K562 (cell line): ENCODE results near the gene NKAIN4. TPM values are rescaled to one million over a fixed set of nuclear protein-coding genes. Genes with fewer than 3 reads are reported as not detected.
A peak's percentile ranks its signal among the peaks of the same experiment; 100 is the strongest.

Experiments used
- ATAC-seq: fragments of 200-7000 bp; cut with Tn5 transposase; 3 replicates; pipeline ENCODE4 v1.9.1; 2020; ENCODE audit warnings: moderate library complexity
- BruUV-seq: library from RNA; stranded (reverse); fragments of 400-500 nt; replicated peaks from 2 replicates; lab custom pipeline; 2021; lab: Mats Ljungman, UMichigan
- CTCF ChIA-PET: fragments of 300-600 bp; formaldehyde crosslinking; extraction: SDS; loops from one replicate; lab custom pipeline; 2021; ENCODE audit warnings: low intra/inter-chr PET ratio; lab: Yijun Ruan, JAX
- POLR2A ChIA-PET: fragments of 300-600, 350-650 bp; sonication (Branson Sonifier 250); formaldehyde crosslinking; extraction: SDS; loops from one replicate; lab custom pipeline; 2021; ENCODE audit warnings: antibody characterized with exemption, inconsistent platforms; lab: Yijun Ruan, JAX
- DNase-seq, 4 experiments: peaks; one replicate each; pipeline versions ENCODE4 v3.0.0 to v3.0.0-alpha.2; 2011 to 2018; ENCODE audit warnings: low spot score in 3 of 4, mixed read lengths in 3 of 4; ENCODE audit errors: extremely low read depth in 1 of 4
- FAIRE-seq: peaks from 2 replicates; lab custom pipeline; 2011; peaks lifted over from hg19 to GRCh38; lab: Jason Lieb, UNC
- H2AFZ ChIP-seq: 2 replicates; pipeline ENCODE4 v1.6.0; 2011; ENCODE audit warnings: low read depth, low read length, control low read depth, inconsistent platforms
- H3K27ac ChIP-seq: fragments of 200-600 bp; 3 replicates; pipeline ENCODE4 v1.8.0; 2011; ENCODE audit warnings: low read depth, mild to moderate bottlenecking, control low read depth, inconsistent platforms, low read length, moderate library complexity, mixed read lengths; ENCODE audit errors: extremely low read depth
- H3K27me3 ChIP-seq, 2 experiments: fragments of 300-600 bp in 1 of 2; 2 replicates in 1 of 2; 3 replicates in 1 of 2; pipeline versions ENCODE4 v1.6.0 to v1.8.0; 2011; ENCODE audit warnings: inconsistent platforms in 2 of 2, low read length in 2 of 2, mild to moderate bottlenecking in 1 of 2, mixed read lengths in 1 of 2, moderate library complexity in 1 of 2; ENCODE audit not compliant: control insufficient read depth in 2 of 2, insufficient read depth in 2 of 2
- H3K36me3 ChIP-seq: fragments of 300-600 bp; 3 replicates; pipeline ENCODE4 v1.8.0; 2011; ENCODE audit warnings: mild to moderate bottlenecking, low read length, inconsistent platforms; ENCODE audit not compliant: control insufficient read depth, insufficient read depth
- H3K4me1 ChIP-seq, 2 experiments: fragments of 200-600 bp in 1 of 2; replicated peaks in 1 of 2; 2 replicates in 1 of 2; 3 replicates in 1 of 2; pipeline versions ENCODE4 v1.5.1 to v1.8.0; 2011; ENCODE audit warnings: inconsistent platforms in 2 of 2, low read length in 2 of 2, mild to moderate bottlenecking in 1 of 2, mixed read lengths in 1 of 2, moderate library complexity in 1 of 2; ENCODE audit not compliant: control insufficient read depth in 2 of 2, insufficient read depth in 2 of 2
- H3K4me2 ChIP-seq: 2 replicates; pipeline ENCODE4 v1.6.1; 2011; ENCODE audit warnings: low read length, control low read depth, inconsistent platforms, mixed read lengths; ENCODE audit not compliant: insufficient read depth
- H3K4me3 ChIP-seq: fragments of 200-600 bp; sonication (generic), shearing (Covaris generic); 2 replicates; pipeline ENCODE4 v1.5.1; 2016; ENCODE audit warnings: control low read depth, inconsistent platforms
- H3K79me2 ChIP-seq: fragments of 200-600 bp; 3 replicates; pipeline ENCODE4 v1.8.0; 2011; ENCODE audit warnings: low read length, inconsistent platforms; ENCODE audit not compliant: control insufficient read depth, insufficient read depth
- H3K9ac ChIP-seq, 2 experiments: 2 replicates each; pipeline versions ENCODE4 v1.6.0 to v1.6.1; 2011; ENCODE audit warnings: low read depth in 2 of 2, low read length in 2 of 2, control low read depth in 1 of 2, inconsistent platforms in 1 of 2, mild to moderate bottlenecking in 1 of 2, mixed read lengths in 1 of 2; ENCODE audit not compliant: insufficient read depth in 1 of 2
- H3K9me1 ChIP-seq: one replicate; pipeline ENCODE4 v1.6.0; 2011; ENCODE audit warnings: inconsistent platforms, mild to moderate bottlenecking, low read length, moderate library complexity; ENCODE audit not compliant: control insufficient read depth, insufficient read depth
- H3K9me3 ChIP-seq: replicated peaks from 2 replicates; pipeline ENCODE4 v1.5.1; 2011; ENCODE audit warnings: low read depth, low read length, inconsistent platforms; ENCODE audit not compliant: control insufficient read depth, insufficient read depth
- H4K20me1 ChIP-seq: replicated peaks from 2 replicates; pipeline ENCODE4 v1.6.1; 2011; ENCODE audit warnings: low read length, inconsistent platforms, mixed read lengths; ENCODE audit not compliant: control insufficient read depth, insufficient read depth
- NFIC ChIP-seq: fragments of 450-650 bp; IDR thresholded peaks from 2 replicates; pipeline ENCODE4 v1.6.1; 2017; ENCODE audit warnings: mild to moderate bottlenecking, inconsistent platforms
- ZFP36 ChIP-seq: fragments of 150-350 bp; IDR thresholded peaks from 2 replicates; pipeline ENCODE4 v1.6.1; 2018; ENCODE audit warnings: low read length, low read depth; ENCODE audit not compliant: partially characterized antibody
- WGBS: fragments of 100-300 bp; shearing (Covaris generic); methylation state at CpG from one replicate; pipeline ENCODE4 v1.1.6; 2016; ENCODE audit warnings: low coverage, mixed read lengths; ENCODE audit not compliant: insufficient coverage; ENCODE audit errors: missing lambda C conversion rate; 5-methylcytosine and 5-hydroxymethylcytosine counted together
- in situ Hi-C: fragments of 300-500 bp; cut with MboI; formaldehyde crosslinking; loops from 4 replicates; pipeline ENCODE4 v1.15.0; 2018; ENCODE audit warnings: inconsistent platforms, mixed read lengths
- intact Hi-C: fragments of 100-400 bp; cut with micrococcal nuclease; formaldehyde crosslinking; loops from 2 replicates; pipeline ENCODE4 v1.14.2; 2022
- polyA plus RNA-seq, 8 experiments: library from polyadenylated mRNA; depleted of rRNA in 4 of 8; stranded (reverse) in 5 of 8; unstranded in 3 of 8; fragments of >200 nt; fragmentation: Nextera tagmentation in 2 of 8; fragmentation: Illumina TruSeq in 1 of 8; extraction: Ambion mirVana in 2 of 8; extraction: Trizol in 1 of 8; gene quantifications; 2 replicates each; pipeline versions ENCODE4 v1.2.1 to v1.2.3, GENCODE V29; 2011 to 2014; ENCODE audit warnings: inconsistent platforms in 1 of 8, missing spikeins in 1 of 8
- total RNA-seq, 7 experiments: library from RNA; depleted of rRNA in 6 of 7; stranded (reverse); fragments of >200 nt in 6 of 7; fragmentation: Illumina TruSeq in 2 of 7; extraction: Trizol in 2 of 7; gene quantifications; 2 replicates each; pipeline versions ENCODE4 v1.2.1 to v1.2.3, GENCODE V29; 2011 to 2021; ENCODE audit warnings: low replicate concordance in 1 of 7
- TF ChIP-seq, protein P1 (sequence below), 2 experiments: fragments of 150-350 bp in 1 of 2; IDR thresholded peaks; 2 replicates each; pipeline ENCODE4 v1.6.1; 2012 to 2016; ENCODE audit warnings: low read depth in 2 of 2, low read length in 2 of 2, mild to moderate bottlenecking in 1 of 2, moderate library complexity in 1 of 2
- TF ChIP-seq, protein P2 (sequence below): fragments of 250-450 bp; sonication (Bioruptor Pico); IDR thresholded peaks from 2 replicates; pipeline ENCODE4 v1.5.0; 2021; ENCODE audit warnings: mild to moderate bottlenecking, borderline replicate concordance

The NKAIN4 gene
- total and polyA plus RNA-seq, 9 of the 15 experiments (the other 6 are each of a cell fraction or from before 2014, with no cell fraction given) = not detected

DNA sequence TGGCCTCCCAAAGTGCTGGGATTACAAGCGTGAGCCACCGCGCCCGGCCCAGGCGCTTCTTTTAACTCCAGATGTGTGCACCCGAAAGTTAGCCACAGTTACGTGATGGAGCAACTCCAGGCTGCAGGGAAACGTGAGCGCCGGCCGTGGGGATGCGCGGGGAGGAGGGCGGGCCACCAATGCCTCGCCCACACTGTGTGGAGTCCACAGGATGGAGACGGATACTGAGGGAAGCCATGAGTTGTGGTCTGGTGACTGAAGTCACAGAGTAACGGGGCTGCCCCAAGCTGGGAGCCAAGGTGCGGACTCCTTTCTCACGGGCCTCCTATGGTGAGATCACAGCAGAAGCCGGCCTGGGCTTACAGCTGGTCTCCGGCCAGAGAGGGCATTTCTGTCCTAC lies 61.5 kb downstream of the NKAIN4 start (continued):
- TF ChIP-seq, protein P1, sequence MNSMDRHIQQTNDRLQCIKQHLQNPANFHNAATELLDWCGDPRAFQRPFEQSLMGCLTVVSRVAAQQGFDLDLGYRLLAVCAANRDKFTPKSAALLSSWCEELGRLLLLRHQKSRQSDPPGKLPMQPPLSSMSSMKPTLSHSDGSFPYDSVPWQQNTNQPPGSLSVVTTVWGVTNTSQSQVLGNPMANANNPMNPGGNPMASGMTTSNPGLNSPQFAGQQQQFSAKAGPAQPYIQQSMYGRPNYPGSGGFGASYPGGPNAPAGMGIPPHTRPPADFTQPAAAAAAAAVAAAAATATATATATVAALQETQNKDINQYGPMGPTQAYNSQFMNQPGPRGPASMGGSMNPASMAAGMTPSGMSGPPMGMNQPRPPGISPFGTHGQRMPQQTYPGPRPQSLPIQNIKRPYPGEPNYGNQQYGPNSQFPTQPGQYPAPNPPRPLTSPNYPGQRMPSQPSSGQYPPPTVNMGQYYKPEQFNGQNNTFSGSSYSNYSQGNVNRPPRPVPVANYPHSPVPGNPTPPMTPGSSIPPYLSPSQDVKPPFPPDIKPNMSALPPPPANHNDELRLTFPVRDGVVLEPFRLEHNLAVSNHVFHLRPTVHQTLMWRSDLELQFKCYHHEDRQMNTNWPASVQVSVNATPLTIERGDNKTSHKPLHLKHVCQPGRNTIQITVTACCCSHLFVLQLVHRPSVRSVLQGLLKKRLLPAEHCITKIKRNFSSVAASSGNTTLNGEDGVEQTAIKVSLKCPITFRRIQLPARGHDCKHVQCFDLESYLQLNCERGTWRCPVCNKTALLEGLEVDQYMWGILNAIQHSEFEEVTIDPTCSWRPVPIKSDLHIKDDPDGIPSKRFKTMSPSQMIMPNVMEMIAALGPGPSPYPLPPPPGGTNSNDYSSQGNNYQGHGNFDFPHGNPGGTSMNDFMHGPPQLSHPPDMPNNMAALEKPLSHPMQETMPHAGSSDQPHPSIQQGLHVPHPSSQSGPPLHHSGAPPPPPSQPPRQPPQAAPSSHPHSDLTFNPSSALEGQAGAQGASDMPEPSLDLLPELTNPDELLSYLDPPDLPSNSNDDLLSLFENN (IDR thresholded peaks at IDR 0.05; ENCODE audit: low read depth in 2 of 2, low read length in 2 of 2) = no peak

DNA sequence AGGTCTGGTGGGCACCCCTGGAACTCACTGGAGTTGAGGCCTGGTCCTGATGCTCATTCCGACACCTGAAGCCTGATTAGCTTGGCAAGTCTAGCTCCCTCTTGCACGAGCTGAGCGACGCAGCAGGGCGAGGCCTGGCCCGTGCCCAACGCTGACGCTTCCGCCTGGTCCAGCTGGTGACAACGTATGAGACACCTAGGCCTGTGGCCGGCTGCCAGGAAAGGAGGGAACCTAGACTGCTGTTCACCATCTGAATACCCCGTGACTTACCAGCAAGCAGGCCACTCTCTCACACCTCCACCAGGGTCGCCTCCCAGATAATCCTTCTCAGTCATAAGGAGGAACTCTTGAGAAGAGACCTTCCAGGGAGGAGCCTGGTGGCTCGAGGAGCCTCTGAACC lies 62.9 kb downstream of the NKAIN4 start:
- H4K20me1 ChIP-seq = peaks cover 27% of the 10 kb centered on the region; the same call in 1 of the 2 replicates
- H3K9me1 ChIP-seq = no peaks in the 10 kb centered on the region
- H3K9ac ChIP-seq = peak overlapping the region in 1 of 2 experiments; percentile 33; a peak in 1 of 4 replicates
- H3K79me2 ChIP-seq = 0 out of 3 replicates have a peak, but pooled peaks cover 7% of the 10 kb centered on the region
- H3K4me1 ChIP-seq = peaks cover 0 to 10% of the 10 kb centered on the region in 2 experiments; a peak in 1 of 5 replicates
- H3K4me2 ChIP-seq = no peak overlapping the region
- DNase-seq = no peak
- in situ Hi-C loops (no loop called here), intact Hi-C loops (no loop called here)
- CTCF ChIA-PET = interaction anchor here (0.6 kb wide), 1 partner anchor 1026 kb away, joined by 3 read pairs; no protein-coding TSS in a partner anchor
- POLR2A ChIA-PET = interaction anchor here (0.9 to 1.0 kb wide), 2 partner anchors 8 to 19 kb away, joined by 3 to 4 read pairs; no protein-coding TSS in a partner anchor
- no peak overlapping the region for H3K27ac ChIP-seq
- ATAC-seq = peak; percentile 41; the same call in 2 of the 3 replicates
- H3K4me3 ChIP-seq = no peak overlapping the region
- 0 out of 2 replicates have a peak, but pooled peaks have one; percentile 13 for TF ChIP-seq NFIC
- TF ChIP-seq, protein P2, sequence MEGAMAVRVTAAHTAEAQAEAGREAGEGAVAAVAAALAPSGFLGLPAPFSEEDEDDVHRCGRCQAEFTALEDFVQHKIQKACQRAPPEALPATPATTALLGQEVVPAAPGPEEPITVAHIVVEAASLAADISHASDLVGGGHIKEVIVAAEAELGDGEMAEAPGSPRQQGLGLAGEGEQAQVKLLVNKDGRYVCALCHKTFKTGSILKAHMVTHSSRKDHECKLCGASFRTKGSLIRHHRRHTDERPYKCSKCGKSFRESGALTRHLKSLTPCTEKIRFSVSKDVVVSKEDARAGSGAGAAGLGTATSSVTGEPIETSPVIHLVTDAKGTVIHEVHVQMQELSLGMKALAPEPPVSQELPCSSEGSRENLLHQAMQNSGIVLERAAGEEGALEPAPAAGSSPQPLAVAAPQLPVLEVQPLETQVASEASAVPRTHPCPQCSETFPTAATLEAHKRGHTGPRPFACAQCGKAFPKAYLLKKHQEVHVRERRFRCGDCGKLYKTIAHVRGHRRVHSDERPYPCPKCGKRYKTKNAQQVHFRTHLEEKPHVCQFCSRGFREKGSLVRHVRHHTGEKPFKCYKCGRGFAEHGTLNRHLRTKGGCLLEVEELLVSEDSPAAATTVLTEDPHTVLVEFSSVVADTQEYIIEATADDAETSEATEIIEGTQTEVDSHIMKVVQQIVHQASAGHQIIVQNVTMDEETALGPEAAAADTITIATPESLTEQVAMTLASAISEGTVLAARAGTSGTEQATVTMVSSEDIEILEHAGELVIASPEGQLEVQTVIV (CRISPR knock-in tag) = no peak
- peak; percentile 62 for TF ChIP-seq ZFP36
- no TSS peak for BruUV-seq
- peaks cover 17% of the 10 kb centered on the region; the same call in 2 of the 3 replicates for H3K36me3 ChIP-seq
- FAIRE-seq = no peak
- H3K27me3 ChIP-seq = peaks cover 0 to 5% of the 10 kb centered on the region in 2 experiments; a peak in 1 of 5 replicates
- whole genome bisulfite sequencing = 30% methylated on average over 9 of the region's 14 CpGs
- H2AFZ ChIP-seq = no peak overlapping the region
- no peaks in the 10 kb centered on the region for H3K9me3 ChIP-seq
